Karpas-422 (cell line): ENCODE results near the gene HOXC10. TPM values are rescaled to one million over a fixed set of nuclear protein-coding genes. Genes with fewer than 3 reads are reported as not detected.
A peak's percentile ranks its signal among the peaks of the same experiment; 100 is the strongest.

Experiments used
- DNase-seq: peaks from one replicate; pipeline ENCODE4 v3.0.0-alpha.2; 2015
- H2AFZ ChIP-seq: fragments of 200-600 bp; sonication (generic); 2 replicates; pipeline ENCODE4 v1.6.1; 2014; ENCODE audit warnings: antibody characterized with exemption, low read length, mixed read lengths
- H3K27ac ChIP-seq: fragments of 200-600 bp; sonication (generic); 2 replicates; pipeline ENCODE4 v1.5.1; 2014; ENCODE audit warnings: mild to moderate bottlenecking, low read length, moderate library complexity
- H3K27me3 ChIP-seq: fragments of 200-600 bp; sonication (generic); 2 replicates; pipeline ENCODE4 v1.6.1; 2014; ENCODE audit warnings: low read length, mixed read lengths
- H3K36me3 ChIP-seq: fragments of 200-600 bp; sonication (generic); 2 replicates; pipeline ENCODE4 v1.6.1; 2014; ENCODE audit warnings: low read length, mixed read lengths; ENCODE audit not compliant: insufficient read depth
- H3K4me1 ChIP-seq: fragments of 200-600 bp; sonication (generic); 2 replicates; pipeline ENCODE4 v1.6.1; 2014; ENCODE audit warnings: mild to moderate bottlenecking, low read length, mixed read lengths
- H3K4me2 ChIP-seq: fragments of 200-600 bp; sonication (generic); 2 replicates; pipeline ENCODE4 v1.6.1; 2014; ENCODE audit warnings: low read length, low read depth, mild to moderate bottlenecking; ENCODE audit not compliant: poor library complexity, severe bottlenecking
- H3K4me3 ChIP-seq: fragments of 200-600 bp; sonication (generic); 2 replicates; pipeline ENCODE4 v1.5.1; 2014; ENCODE audit warnings: mild to moderate bottlenecking, antibody characterized with exemption, low read length, mixed read lengths
- H3K79me2 ChIP-seq: fragments of 200-600 bp; sonication (generic); 2 replicates; pipeline ENCODE4 v1.6.1; 2014; ENCODE audit warnings: mild to moderate bottlenecking, low read length, mixed read lengths
- H3K9ac ChIP-seq: fragments of 200-600 bp; sonication (generic); 2 replicates; pipeline ENCODE4 v1.6.0; 2014; ENCODE audit warnings: low read length
- H3K9me2 ChIP-seq: fragments of 200-600 bp; sonication (generic), shearing (Covaris generic); replicated peaks from 2 replicates; pipeline ENCODE4 v1.6.0; 2014; ENCODE audit warnings: mild to moderate bottlenecking, low read length, moderate library complexity; ENCODE audit not compliant: insufficient read depth
- H3K9me3 ChIP-seq: fragments of 300-700, 200-600 bp; sonication (generic); 2 replicates; pipeline ENCODE4 v1.6.1; 2014; ENCODE audit warnings: low read length, mixed read lengths
- H4K20me1 ChIP-seq: fragments of 200-600 bp; sonication (generic); 2 replicates; pipeline ENCODE4 v1.6.1; 2014; ENCODE audit warnings: mild to moderate bottlenecking, antibody characterized with exemption, low read length, low read depth; ENCODE audit not compliant: insufficient read depth
- total RNA-seq: library from RNA; depleted of rRNA; stranded (reverse); fragments of >200 nt; shearing (Covaris generic); gene quantifications from 2 replicates; pipeline ENCODE4 v1.2.3, GENCODE V29; 2014; ENCODE audit warnings: low replicate concordance

The HOXC10 gene
- total RNA-seq, 1 experiment from 2014 or later, result not detected

GRCh38 chr12:53976823-53977595 lies 7.9 kb upstream of the HOXC10 start:
- H3K9me2 ChIP-seq, result no peaks in the 10 kb centered on the region
- H3K27ac ChIP-seq, result no peak overlapping the region
- H2AFZ ChIP-seq, result no peak overlapping the region
- no peak overlapping the region for H3K4me3 ChIP-seq
- no peaks in the 10 kb centered on the region for H3K79me2 ChIP-seq
- no peaks in the 10 kb centered on the region for H3K27me3 ChIP-seq
- peaks cover 29% of the 10 kb centered on the region for H3K4me1 ChIP-seq
- DNase-seq, result no peak
- H4K20me1 ChIP-seq, result no peaks in the 10 kb centered on the region
- H3K36me3 ChIP-seq, result no peaks in the 10 kb centered on the region
- peak overlapping the region; percentile 48; the same call in 1 of the 2 replicates for H3K9ac ChIP-seq
- H3K4me2 ChIP-seq, result no peak overlapping the region
- H3K9me3 ChIP-seq, result no peaks in the 10 kb centered on the region

GRCh38 chr12:53977596-53978445 lies 7.1 kb upstream of the HOXC10 start:
- Histone ChIP-seq H3K9me2 (no peaks in the 10 kb centered on the region), H3K9ac (peak overlapping the region; percentile 48), H2AFZ (peak overlapping the region; percentile 50; the same call in 1 of the 2 replicates), H3K4me2 (peak overlapping the region; percentile 29), H3K4me3 (no peak overlapping the region; the same call in 1 of the 2 replicates), H3K4me1 (peaks cover 29% of the 10 kb centered on the region), H3K27ac (no peak overlapping the region), H3K27me3 (no peaks in the 10 kb centered on the region), H3K36me3 (no peaks in the 10 kb centered on the region), H3K79me2 (no peaks in the 10 kb centered on the region), H4K20me1 (no peaks in the 10 kb centered on the region), H3K9me3 (no peaks in the 10 kb centered on the region)
- DNase-seq, result no peak

- H3K4me3 ChIP-seq, result no peak overlapping the region
- no peaks in the 10 kb centered on the region for H4K20me1 ChIP-seq
- no peaks in the 10 kb centered on the region for H3K79me2 ChIP-seq
- no peak overlapping the region for H3K9ac ChIP-seq
- H3K4me2 ChIP-seq, result no peak overlapping the region
- peaks cover 29% of the 10 kb centered on the region for H3K4me1 ChIP-seq
- no peaks in the 10 kb centered on the region for H3K36me3 ChIP-seq
- no peaks in the 10 kb centered on the region for H3K9me2 ChIP-seq
- no peak overlapping the region for H3K27ac ChIP-seq
- H2AFZ ChIP-seq, result no peak overlapping the region
- no peak for DNase-seq
- H3K9me3 ChIP-seq, result no peaks in the 10 kb centered on the region
- no peaks in the 10 kb centered on the region for H3K27me3 ChIP-seq
Measured at GRCh38 chr12:53978477-53979356, 6.2 kb upstream of the HOXC10 start.

- no peak overlapping the region for H3K9ac ChIP-seq
- no peaks in the 10 kb centered on the region for H4K20me1 ChIP-seq
- H3K79me2 ChIP-seq, result no peaks in the 10 kb centered on the region
- no peak overlapping the region for H3K4me3 ChIP-seq
- no peaks in the 10 kb centered on the region for H3K36me3 ChIP-seq
- no peak for DNase-seq
- H3K27me3 ChIP-seq, result no peaks in the 10 kb centered on the region
- no peaks in the 10 kb centered on the region for H3K9me2 ChIP-seq
- H3K4me1 ChIP-seq, result peaks cover 18% of the 10 kb centered on the region
- no peak overlapping the region for H3K27ac ChIP-seq
- no peak overlapping the region for H2AFZ ChIP-seq
- no peak overlapping the region for H3K4me2 ChIP-seq
- no peaks in the 10 kb centered on the region for H3K9me3 ChIP-seq
Measured at GRCh38 chr12:53980104-53980801, 4.7 kb upstream of the HOXC10 start.

GRCh38 chr12:53980802-53981496 lies 4.0 kb upstream of the HOXC10 start:
- no peaks in the 10 kb centered on the region for H3K36me3 ChIP-seq
- H3K4me2 ChIP-seq, result no peak overlapping the region
- DNase-seq, result no peak
- no peaks in the 10 kb centered on the region for H4K20me1 ChIP-seq
- no peak overlapping the region for H3K4me3 ChIP-seq
- H3K79me2 ChIP-seq, result no peaks in the 10 kb centered on the region
- H3K4me1 ChIP-seq, result peaks cover 15% of the 10 kb centered on the region
- no peaks in the 10 kb centered on the region for H3K9me3 ChIP-seq
- H2AFZ ChIP-seq, result peak overlapping the region; percentile 30; the same call in 1 of the 2 replicates
- H3K27me3 ChIP-seq, result no peaks in the 10 kb centered on the region
- H3K27ac ChIP-seq, result no peak overlapping the region
- no peak overlapping the region for H3K9ac ChIP-seq
- H3K9me2 ChIP-seq, result no peaks in the 10 kb centered on the region

- Histone ChIP-seq H3K27me3 (no peaks in the 10 kb centered on the region), H3K27ac (no peak overlapping the region), H3K36me3 (no peaks in the 10 kb centered on the region), H3K4me3 (no peak overlapping the region), H2AFZ (no peak overlapping the region), H4K20me1 (no peaks in the 10 kb centered on the region), H3K4me2 (no peak overlapping the region), H3K79me2 (no peaks in the 10 kb centered on the region), H3K9me3 (no peaks in the 10 kb centered on the region), H3K9ac (no peak overlapping the region), H3K4me1 (peaks cover 15% of the 10 kb centered on the region), H3K9me2 (no peaks in the 10 kb centered on the region)
- no peak for DNase-seq
Measured at GRCh38 chr12:53981634-53982565, 3.0 kb upstream of the HOXC10 start.
